T-helper 1 cell treated with Interleukin-12 subunit alpha and Interleukin-12 subunit beta and Interleukin-4 antibody, amounts not matched to agents 30 μg/mL and 1 μg/mL, for 36 hours (primary cell): Measurements from ENCODE around the gene NKX2-3.

Source experiments
- H3K27ac Mint-ChIP-seq: one replicate; pipeline ENCODE4 v1.8.0; 2021; ENCODE audit warnings: mild to moderate bottlenecking, mixed read lengths
- H3K27me3 Mint-ChIP-seq: one replicate; pipeline ENCODE4 v1.8.0; 2021; ENCODE audit warnings: low read depth, mixed read lengths
- H3K36me3 Mint-ChIP-seq: one replicate; pipeline ENCODE4 v1.8.0; 2021; ENCODE audit warnings: low read depth, mixed read lengths
- H3K4me1 Mint-ChIP-seq: one replicate; pipeline ENCODE4 v1.8.0; 2021; ENCODE audit warnings: low read depth, mixed read lengths
- H3K4me3 Mint-ChIP-seq: one replicate; pipeline ENCODE4 v1.8.0; 2021; ENCODE audit warnings: mild to moderate bottlenecking, moderate library complexity, mixed read lengths
- H3K9me3 Mint-ChIP-seq: one replicate; pipeline ENCODE4 v1.8.0; 2021; ENCODE audit warnings: mixed read lengths

Gene NKX2-3

DNA sequence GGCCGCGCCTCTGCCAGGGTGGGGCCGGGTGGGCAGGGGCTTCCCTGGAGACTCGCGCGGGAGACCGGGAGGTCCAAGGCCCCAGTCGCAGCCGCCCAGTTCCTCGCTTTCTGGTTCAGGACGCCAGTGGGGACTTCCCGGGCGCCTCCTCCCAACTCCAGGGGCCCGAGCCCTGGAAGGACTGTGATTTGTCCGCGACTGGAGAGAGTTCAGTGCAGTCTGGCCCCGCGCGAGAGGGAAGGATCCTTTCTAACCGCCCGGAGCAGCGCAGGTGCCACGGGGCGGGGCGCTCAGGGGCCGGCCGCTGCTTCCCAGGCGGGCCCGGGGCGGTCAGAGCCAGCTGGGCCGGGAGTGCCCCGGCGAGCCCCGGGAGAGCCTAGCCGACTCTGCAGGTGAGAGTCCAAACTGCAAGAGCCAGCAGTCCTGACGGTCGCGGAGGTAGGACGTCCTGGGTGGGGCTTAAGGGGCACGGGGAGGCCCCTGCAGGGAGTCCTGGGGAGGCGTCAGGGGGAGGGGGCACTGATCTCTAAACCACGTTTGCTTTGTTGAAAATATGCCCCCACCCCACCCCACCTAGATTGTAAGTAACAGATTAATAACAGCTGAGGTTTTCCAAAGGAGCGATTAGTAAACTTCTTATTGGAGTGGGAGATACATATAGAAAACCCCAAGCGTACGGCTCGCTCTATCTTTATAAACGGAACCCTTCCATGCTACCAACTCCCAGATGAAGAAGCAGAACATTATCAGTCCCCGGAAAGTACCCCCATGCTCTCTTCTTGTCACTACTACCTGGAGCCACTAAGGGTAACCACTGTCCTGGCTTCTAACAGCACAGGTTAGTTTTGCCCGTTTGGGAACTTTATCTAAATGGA is 8.2 kb downstream of the NKX2-3 start:
- no peak overlapping the region for H3K4me3 Mint-ChIP-seq
- peaks cover 90% of the 10 kb centered on the region for H3K27me3 Mint-ChIP-seq
- no peaks in the 10 kb centered on the region for H3K36me3 Mint-ChIP-seq
- H3K27ac Mint-ChIP-seq = no peak overlapping the region
- peaks cover 4% of the 10 kb centered on the region for H3K4me1 Mint-ChIP-seq
- H3K9me3 Mint-ChIP-seq = no peaks in the 10 kb centered on the region

DNA sequence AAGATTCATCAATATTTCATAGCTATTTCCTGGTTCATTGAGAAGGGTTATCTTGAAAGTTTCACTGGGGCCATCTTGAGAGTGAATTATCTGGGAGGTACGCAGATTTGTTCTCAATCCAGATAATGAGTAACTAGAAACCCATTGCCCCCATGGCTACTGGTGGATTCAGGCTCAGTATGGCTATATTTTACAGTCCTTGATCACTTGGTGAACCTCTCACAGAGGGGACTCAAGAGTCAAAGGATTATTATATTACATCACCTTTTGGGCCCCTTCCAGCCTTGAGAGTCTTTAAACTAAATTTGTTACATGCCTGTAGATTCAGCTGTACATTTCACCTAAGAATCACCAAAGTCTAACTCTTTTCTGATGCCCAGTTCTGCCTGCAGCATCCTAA is 11.6 kb downstream of the NKX2-3 start:
- no peak overlapping the region for H3K27ac Mint-ChIP-seq
- peaks cover 81% of the 10 kb centered on the region for H3K27me3 Mint-ChIP-seq
- H3K4me1 Mint-ChIP-seq = no peaks in the 10 kb centered on the region
- no peaks in the 10 kb centered on the region for H3K9me3 Mint-ChIP-seq
- no peak overlapping the region for H3K4me3 Mint-ChIP-seq
- no peaks in the 10 kb centered on the region for H3K36me3 Mint-ChIP-seq

DNA sequence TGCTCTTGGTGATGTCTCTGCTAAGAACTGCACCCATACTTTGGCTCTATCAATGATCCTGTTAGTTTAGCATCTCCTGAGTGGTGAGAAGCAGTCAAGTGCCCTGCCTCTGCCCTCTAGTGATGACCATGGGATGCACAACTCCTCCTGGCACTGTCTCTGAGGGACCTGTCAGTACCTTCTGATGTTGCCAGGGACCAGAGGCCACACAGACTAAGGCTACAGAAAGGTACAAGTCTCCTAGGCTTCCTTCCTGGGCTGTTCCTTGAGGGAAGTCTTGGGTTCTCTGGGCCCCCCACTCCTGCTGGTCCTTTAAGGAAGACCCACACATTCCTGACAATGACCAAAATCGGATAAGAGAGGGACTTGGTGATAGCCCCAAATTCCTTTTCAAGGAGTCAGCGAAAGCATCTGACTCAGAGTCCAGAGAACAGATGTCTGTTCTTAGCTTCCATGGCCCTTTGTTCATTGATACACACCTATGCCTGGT is 15.3 kb downstream of the NKX2-3 start:
- Mint-ChIP-seq H3K36me3 (no peaks in the 10 kb centered on the region), H3K27me3 (peaks cover 67% of the 10 kb centered on the region), H3K4me1 (no peaks in the 10 kb centered on the region), H3K4me3 (no peak overlapping the region), H3K9me3 (no peaks in the 10 kb centered on the region), H3K27ac (no peak overlapping the region)

DNA sequence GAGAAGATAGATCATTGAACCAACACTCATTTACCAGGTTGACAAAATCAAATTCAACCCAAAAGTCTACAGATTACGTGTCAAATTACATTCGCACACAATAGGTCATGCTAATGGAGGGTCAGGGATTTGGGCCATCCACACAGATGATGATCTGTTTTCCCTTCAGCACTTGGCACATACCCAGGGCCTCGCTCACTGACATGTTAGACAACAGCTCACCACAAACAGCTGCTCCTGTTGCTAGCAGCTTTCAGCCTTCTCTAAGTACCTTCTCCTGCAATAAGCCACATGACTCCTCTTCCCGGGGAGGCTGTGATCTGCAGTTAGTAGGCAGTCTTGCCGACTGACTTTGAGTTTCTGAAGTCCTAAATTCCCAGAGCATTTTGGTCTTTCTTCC is 18.4 kb downstream of the NKX2-3 start:
- no peaks in the 10 kb centered on the region for H3K9me3 Mint-ChIP-seq
- H3K36me3 Mint-ChIP-seq = no peaks in the 10 kb centered on the region
- H3K27me3 Mint-ChIP-seq = peaks cover 60% of the 10 kb centered on the region
- H3K4me1 Mint-ChIP-seq = peaks cover 6% of the 10 kb centered on the region
- H3K27ac Mint-ChIP-seq = no peak overlapping the region
- H3K4me3 Mint-ChIP-seq = no peak overlapping the region

DNA sequence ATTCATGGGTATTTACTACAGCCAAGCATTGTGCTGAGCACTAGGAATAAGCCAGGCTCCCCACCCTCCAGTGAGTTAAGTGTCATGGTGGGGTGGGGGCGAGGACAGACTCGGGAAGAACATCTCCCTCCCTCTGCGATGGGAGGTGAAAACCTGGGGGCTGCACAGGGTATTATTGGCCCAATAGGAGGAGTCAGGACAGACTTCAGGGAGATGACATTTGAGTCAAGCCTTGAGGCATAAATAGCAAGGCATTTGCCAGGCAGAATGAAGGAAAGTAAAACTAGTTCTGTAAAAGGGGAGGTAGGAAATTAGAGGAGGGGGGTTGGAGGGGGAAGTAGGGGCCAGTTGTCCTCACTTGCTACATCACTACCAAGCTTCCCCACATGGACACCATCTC is 18.9 kb downstream of the NKX2-3 start:
- H3K27me3 Mint-ChIP-seq = peaks cover 56% of the 10 kb centered on the region
- H3K4me3 Mint-ChIP-seq = no peak overlapping the region
- peaks cover 7% of the 10 kb centered on the region for H3K4me1 Mint-ChIP-seq
- H3K36me3 Mint-ChIP-seq = no peaks in the 10 kb centered on the region
- H3K27ac Mint-ChIP-seq = no peak overlapping the region
- no peaks in the 10 kb centered on the region for H3K9me3 Mint-ChIP-seq

DNA sequence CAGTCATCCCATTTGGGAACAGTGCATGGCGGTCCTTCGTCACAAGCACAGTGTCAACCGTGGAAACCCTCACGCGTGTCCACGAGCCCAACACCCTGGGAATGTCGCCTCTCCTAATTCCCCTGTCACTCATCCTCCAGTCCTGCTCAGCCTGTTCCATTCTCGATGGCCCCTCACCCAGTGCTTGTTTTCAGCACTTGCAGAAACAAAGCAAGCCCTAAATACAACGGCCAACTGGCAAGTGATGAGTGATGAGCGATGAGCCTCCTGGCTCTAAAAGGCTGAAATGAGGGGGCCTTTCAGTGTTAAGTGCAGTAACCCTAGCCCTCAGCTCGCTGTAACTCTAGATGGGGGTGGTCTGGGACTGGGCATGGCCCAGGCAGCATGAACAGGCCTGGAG is 22.6 kb downstream of the NKX2-3 start:
- H3K4me3 Mint-ChIP-seq = no peak overlapping the region
- H3K4me1 Mint-ChIP-seq = peaks cover 7% of the 10 kb centered on the region
- H3K27me3 Mint-ChIP-seq = peaks cover 55% of the 10 kb centered on the region
- H3K9me3 Mint-ChIP-seq = no peaks in the 10 kb centered on the region
- no peaks in the 10 kb centered on the region for H3K36me3 Mint-ChIP-seq
- no peak overlapping the region for H3K27ac Mint-ChIP-seq

DNA sequence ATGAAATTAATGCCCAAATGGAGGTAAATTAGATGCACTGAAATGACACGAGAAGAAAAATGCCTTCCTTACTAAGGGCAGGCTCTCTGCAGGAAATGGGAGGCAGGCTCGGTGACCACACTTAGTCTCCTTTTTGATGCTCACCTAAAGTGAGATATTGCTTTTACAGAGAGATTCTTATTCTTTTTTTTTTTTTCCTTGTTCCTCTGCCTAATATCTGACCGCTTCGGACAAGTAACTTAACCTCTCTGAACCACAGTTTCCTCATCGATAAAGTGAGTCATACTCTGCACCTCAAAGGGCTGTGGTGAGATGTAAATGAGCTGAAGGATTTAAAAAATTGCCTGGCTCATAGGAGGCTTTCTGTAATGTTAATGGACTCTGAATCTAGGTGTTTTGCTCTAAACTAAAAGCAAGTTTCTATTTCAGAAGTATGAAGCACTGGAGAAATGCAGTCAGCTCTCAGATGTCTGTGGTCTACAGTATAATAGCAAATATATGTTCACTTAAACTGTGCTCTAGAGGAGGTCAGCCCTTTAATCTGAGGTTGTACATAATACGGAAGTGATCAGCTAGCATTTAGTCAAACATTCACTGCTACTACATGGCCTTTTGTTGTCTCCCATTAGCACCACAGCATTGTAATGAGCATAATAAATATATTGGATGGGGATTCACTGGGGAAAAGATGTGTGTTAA is 23.2 kb downstream of the NKX2-3 start:
- Mint-ChIP-seq H3K27me3 (peaks cover 57% of the 10 kb centered on the region), H3K27ac (no peak overlapping the region), H3K4me3 (no peak overlapping the region), H3K4me1 (peaks cover 7% of the 10 kb centered on the region), H3K36me3 (no peaks in the 10 kb centered on the region), H3K9me3 (no peaks in the 10 kb centered on the region)

DNA sequence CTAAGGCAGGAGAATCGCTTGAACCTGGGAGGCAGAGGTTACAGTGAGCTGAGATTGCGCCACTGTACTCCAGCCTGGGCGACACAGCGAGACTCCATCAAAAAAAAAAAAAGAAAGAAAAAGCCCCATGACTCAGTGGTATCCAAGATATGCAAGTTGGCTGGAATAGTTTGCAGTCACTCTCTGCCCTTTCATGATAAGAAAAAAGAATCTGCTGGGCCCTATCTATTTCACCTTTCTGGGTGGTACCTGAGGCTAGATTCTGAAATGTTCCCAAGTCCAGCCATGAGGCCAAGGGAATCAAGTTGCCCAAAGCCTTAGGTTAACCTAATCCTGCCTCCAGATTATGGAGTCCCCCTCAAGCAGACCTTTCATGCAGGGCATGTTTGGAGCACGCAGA is 24.3 kb downstream of the NKX2-3 start:
- H3K4me3 Mint-ChIP-seq = no peak overlapping the region
- H3K36me3 Mint-ChIP-seq = no peaks in the 10 kb centered on the region
- H3K4me1 Mint-ChIP-seq = peaks cover 7% of the 10 kb centered on the region
- no peak overlapping the region for H3K27ac Mint-ChIP-seq
- peaks cover 51% of the 10 kb centered on the region for H3K27me3 Mint-ChIP-seq
- no peaks in the 10 kb centered on the region for H3K9me3 Mint-ChIP-seq

DNA sequence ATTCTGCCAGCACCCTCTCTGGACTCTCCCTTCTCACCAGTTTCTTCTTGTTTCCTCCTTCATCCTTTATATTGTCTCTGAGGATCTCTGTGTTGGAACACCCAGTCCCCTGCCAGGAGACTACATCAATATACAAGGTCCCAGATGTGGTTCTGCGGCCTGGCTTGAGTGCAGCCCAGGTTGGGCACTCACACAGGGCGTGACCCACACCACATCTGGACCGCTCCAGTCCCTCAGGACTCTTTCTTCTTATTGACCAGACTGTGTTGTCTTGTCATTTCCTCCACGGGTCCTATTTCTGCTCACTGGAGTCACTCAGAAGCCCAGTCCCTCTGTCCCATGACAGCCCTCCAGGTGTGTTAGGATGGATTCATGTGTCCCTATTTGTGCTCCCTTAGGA is 26.0 kb downstream of the NKX2-3 start:
- H3K27me3 Mint-ChIP-seq = peaks cover 43% of the 10 kb centered on the region
- H3K4me1 Mint-ChIP-seq = peaks cover 7% of the 10 kb centered on the region
- H3K27ac Mint-ChIP-seq = no peak overlapping the region
- H3K36me3 Mint-ChIP-seq = no peaks in the 10 kb centered on the region
- H3K4me3 Mint-ChIP-seq = no peak overlapping the region
- H3K9me3 Mint-ChIP-seq = no peaks in the 10 kb centered on the region

DNA sequence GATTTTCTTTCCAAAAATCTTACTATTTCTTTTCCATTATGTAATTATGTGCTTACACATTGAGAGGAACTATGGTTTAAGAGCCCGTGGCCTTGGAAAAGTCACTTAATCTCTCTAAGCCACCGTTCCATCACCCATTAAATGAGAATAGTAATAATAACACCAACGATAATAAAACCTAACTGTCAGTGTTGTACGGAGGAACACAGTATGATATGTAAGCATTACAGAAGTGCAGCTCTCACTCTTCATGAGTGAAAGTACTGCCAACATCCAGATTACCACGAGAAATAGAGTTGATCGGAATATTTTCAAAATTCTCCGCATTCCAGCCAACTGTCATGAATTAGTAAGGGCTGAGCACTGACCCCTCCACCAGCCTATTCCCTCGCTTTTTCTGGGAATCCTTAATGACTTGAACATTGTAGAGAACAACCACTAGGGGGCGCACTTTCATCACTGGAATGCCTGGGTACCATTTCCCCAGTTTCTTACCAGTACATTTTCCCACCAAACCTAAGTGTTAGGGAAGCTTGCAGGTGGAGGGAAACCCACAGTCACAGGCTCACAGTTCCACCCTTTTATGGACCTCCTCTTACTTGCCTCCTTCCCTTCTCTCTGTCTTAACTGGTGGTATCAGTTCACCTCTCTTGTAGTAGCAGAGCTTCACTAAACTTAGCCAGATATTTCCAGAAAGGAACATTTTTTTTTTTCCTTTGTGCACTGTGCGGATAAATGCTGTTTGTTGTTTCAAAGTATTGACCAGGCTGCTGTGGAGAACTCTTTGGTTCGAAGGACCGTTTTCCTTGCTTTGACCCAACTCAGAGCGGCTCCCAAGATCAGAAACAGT is 27.8 kb downstream of the NKX2-3 start:
- no peaks in the 10 kb centered on the region for H3K36me3 Mint-ChIP-seq
- H3K9me3 Mint-ChIP-seq = no peaks in the 10 kb centered on the region
- H3K4me1 Mint-ChIP-seq = peaks cover 7% of the 10 kb centered on the region
- H3K4me3 Mint-ChIP-seq = no peak overlapping the region
- peaks cover 28% of the 10 kb centered on the region for H3K27me3 Mint-ChIP-seq
- H3K27ac Mint-ChIP-seq = no peak overlapping the region

DNA sequence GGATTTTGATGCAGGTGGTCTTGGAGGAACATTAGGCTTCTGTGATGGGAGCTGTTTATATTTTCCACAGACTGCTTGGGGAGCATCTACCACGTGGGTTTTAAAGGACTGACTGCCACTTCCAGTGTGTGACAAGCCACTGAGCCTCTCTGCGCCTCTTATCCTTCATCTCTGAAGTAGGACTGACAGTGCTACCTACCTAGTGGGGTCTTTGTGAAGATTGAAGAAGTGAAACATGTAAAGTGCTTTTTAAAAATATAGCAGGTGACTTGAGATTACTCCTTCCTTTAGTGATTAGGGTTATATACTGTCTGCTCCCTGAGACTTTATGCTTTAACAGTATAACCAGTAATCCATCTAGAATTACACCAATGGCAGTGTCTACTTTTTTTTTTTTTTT is 29.9 kb downstream of the NKX2-3 start:
- H3K27ac Mint-ChIP-seq = no peak overlapping the region
- H3K9me3 Mint-ChIP-seq = no peaks in the 10 kb centered on the region
- no peak overlapping the region for H3K4me3 Mint-ChIP-seq
- H3K36me3 Mint-ChIP-seq = no peaks in the 10 kb centered on the region
- no peaks in the 10 kb centered on the region for H3K4me1 Mint-ChIP-seq
- H3K27me3 Mint-ChIP-seq = peaks cover 38% of the 10 kb centered on the region

DNA sequence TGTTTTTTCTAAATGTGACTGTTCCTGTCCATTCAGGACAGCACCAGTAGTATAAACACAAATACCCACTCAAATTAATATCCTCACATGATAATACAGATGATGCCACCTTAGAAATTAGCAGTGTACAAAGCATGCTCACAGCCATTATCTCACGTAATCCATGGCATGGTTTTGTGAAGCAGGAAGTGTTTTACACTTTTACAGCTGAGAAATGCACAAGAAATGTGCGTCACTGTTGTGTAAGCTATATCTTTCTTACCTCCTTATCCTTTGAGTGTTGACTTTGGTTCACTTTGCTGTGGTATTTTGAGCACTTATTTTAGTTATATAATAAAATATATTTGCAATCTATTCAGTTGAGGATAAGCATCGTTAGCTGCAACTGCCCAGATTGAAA is 31.6 kb downstream of the NKX2-3 start:
- no peaks in the 10 kb centered on the region for H3K9me3 Mint-ChIP-seq
- peaks cover 30% of the 10 kb centered on the region for H3K27me3 Mint-ChIP-seq
- no peak overlapping the region for H3K4me3 Mint-ChIP-seq

DNA sequence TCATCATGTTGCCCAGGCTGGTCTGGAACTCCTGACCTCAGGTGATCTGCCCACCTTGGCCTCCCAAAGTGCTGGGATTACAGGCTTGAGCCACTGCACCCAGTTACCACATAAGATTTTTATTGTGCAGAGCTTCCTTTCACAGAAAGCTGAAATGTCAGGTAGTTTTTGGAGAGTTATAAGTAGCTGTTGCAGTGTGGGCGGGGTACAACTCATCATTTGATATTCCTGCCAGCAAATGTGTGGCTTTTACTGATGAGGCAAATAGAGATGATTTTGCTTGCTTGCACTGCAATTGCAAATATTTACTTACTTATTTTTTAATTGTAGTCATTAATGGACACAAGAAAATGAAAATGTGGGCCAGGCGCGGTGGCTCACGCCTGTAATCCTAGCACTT is 32.4 kb downstream of the NKX2-3 start:
- no peaks in the 10 kb centered on the region for H3K36me3 Mint-ChIP-seq
- no peak overlapping the region for H3K4me3 Mint-ChIP-seq
- H3K27me3 Mint-ChIP-seq = peaks cover 23% of the 10 kb centered on the region
- H3K27ac Mint-ChIP-seq = no peak overlapping the region
- no peaks in the 10 kb centered on the region for H3K4me1 Mint-ChIP-seq
- no peaks in the 10 kb centered on the region for H3K9me3 Mint-ChIP-seq

More for the DNA sequence above, 31.6 kb downstream of the NKX2-3 start:
- no peak overlapping the region for H3K27ac Mint-ChIP-seq
- H3K4me1 Mint-ChIP-seq = no peaks in the 10 kb centered on the region
- no peaks in the 10 kb centered on the region for H3K36me3 Mint-ChIP-seq

DNA sequence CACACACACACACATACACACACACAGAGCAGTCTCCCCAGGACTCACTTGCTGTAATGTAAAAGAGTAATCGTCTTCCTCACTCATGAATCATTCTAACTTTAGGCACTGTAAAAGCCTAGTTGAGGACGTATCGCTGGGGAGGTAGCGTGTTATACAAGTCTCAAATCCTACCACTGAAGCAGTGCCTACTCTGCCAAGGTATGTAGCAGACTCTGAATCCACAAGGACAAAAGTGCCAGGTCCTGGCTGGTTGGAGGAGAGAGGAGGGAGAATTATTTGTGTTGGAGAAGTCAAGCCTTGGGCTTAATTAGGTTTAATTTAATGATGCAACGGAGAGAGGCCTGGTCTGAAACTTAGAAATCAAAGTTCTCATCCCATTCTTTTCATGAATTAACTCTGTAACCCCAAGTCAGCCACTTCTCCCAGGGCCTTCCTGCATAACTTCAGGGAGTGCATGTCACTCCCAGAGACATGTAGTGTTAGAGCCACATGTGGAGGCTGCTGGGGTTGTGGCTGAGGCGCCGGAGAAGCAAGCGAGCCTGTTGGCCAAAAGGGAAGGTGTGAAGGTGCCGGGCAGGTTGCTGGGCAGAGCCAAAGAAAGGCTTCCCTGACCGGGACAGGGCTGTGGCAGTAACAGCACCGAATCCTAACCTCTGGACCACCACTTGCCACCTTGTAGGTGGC is 36.7 kb downstream of the NKX2-3 start:
- Mint-ChIP-seq H3K27ac (no peak overlapping the region), H3K9me3 (no peaks in the 10 kb centered on the region), H3K4me3 (no peak overlapping the region)

More for the DNA sequence above, 36.7 kb downstream of the NKX2-3 start:
- Mint-ChIP-seq H3K27me3 (peaks cover 12% of the 10 kb centered on the region), H3K36me3 (no peaks in the 10 kb centered on the region), H3K4me1 (no peaks in the 10 kb centered on the region)
